GM13976 (cell line): ENCODE results near the gene HRG.
"Not testable (repeated sequence)": the region's sequence is repeated elsewhere in the genome, so short reads cannot be mapped to it uniquely, and the experiment has no call there.

Source experiments
- DNase-seq: peaks from one replicate; pipeline ENCODE4 v3.0.0; 2012; ENCODE audit warnings: low spot score
- in situ Hi-C: fragments of 300-500 bp; cut with MboI; formaldehyde crosslinking; loops from one replicate; pipeline ENCODE4 v1.12.0; 2022; ENCODE audit warnings: low sequenced_read_pairs, mixed read lengths, inconsistent platforms; ENCODE audit not compliant: unreplicated experiment
- TF ChIP-seq, protein P1 (sequence below): IDR thresholded peaks from 2 replicates; pipeline ENCODE4 v1.5.1; 2012; ENCODE audit warnings: borderline replicate concordance, mild to moderate bottlenecking; ENCODE audit not compliant: insufficient read depth; ENCODE audit errors: extremely low read depth, missing control alignments, control extremely low read depth

Gene HRG

DNA sequence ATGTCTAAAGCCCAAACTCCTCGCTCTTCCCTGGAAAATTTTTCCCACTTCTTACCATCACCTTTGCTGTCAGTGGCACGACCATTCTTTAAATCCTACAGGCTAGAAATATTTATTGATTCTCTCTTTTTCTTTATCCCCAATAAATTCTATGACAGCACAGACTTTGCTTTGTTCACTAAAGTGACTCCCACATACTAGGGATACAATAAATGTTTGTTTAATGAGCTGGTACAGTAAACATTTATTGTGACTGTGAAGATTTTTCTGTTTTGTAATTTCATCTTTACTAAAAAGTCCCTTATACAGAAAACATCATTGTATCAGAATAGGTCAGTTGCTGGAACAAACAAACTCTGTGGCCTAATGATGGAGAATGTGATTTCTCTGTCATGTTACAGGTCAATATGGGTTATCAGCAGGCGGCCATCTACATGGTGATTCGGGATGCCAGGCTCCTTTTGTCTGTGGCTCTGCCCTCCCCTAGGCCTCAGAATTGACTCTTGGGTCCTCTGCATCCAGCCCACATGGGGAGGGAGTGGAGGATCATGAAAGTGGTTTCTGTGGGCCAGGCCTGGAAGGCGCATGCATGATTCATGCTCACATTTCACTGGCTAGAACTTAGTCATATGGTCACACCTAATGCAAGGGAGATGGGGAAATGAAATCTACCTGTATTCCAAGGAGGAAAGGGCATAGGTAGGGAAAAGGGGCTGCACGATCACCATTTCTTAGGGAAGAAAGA lies 28.6 kb downstream of the HRG start:
- TF ChIP-seq, protein P1, sequence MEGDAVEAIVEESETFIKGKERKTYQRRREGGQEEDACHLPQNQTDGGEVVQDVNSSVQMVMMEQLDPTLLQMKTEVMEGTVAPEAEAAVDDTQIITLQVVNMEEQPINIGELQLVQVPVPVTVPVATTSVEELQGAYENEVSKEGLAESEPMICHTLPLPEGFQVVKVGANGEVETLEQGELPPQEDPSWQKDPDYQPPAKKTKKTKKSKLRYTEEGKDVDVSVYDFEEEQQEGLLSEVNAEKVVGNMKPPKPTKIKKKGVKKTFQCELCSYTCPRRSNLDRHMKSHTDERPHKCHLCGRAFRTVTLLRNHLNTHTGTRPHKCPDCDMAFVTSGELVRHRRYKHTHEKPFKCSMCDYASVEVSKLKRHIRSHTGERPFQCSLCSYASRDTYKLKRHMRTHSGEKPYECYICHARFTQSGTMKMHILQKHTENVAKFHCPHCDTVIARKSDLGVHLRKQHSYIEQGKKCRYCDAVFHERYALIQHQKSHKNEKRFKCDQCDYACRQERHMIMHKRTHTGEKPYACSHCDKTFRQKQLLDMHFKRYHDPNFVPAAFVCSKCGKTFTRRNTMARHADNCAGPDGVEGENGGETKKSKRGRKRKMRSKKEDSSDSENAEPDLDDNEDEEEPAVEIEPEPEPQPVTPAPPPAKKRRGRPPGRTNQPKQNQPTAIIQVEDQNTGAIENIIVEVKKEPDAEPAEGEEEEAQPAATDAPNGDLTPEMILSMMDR, result no peak
- in situ Hi-C loops, result no loop called here
- DNase-seq, result no peak

DNA sequence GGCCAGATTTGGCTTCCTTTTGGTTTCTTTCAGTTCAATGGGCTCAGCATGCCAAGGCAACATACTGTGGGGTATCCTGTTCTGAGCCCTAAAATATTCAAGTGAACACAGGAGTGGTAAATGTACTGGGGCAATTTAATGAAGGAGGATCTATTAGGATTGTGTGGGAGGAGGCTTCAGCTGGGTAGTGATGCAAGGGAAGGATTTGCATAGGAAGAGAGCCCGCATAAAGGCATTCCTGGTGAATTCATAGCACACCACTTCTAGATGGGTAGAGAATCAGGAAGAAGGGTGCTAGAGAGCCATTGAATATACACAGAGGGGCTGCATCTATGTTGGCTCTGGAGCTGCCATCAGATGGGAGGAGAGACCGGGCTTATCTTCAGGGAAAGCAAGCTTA lies 30.7 kb downstream of the HRG start:
- DNase-seq, result no peak
- in situ Hi-C loops, result no loop called here
- TF ChIP-seq, protein P1, result no peak

DNA sequence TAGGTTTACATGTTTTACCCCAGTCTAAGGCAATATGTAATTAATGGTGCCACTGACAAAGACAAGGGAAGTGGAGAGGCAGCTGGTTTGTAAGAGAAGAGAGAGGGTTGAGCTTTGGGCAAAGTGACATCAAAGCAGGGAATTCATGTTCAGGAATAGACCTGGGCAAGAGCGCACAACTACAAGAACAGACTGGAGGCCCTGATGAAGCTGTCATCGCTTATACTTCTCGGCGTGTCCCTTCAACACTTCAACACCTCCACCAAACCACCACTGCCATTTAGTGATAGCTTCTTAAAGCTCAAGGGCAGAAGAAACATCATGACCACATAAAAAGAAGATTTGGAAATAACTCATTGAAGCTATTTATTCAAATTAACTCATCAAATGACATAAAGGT lies 31.7 kb downstream of the HRG start:
- no peak for DNase-seq
- in situ Hi-C loops, result no loop called here
- TF ChIP-seq, protein P1, result no peak

DNA sequence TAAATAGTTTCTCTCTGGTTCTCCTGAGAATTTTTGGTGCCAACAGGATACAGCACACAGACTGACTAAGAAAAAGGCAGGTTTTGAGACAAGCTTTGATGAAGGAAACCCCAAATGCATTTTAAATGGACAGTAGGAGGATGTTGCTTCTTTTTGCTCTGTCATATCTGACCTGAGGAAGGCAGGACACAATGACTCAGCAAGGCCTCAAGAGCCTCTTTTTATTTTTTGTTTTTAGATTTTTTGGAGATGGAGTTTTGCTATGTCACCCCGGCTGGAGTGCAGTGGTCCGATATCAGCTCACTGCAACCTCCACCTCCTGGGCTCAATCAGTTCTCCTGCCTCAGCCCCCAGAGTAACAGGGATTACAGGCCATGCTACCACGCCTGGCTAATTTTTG lies 34.5 kb downstream of the HRG start:
- DNase-seq, result no peak
- TF ChIP-seq, protein P1, result no peak
- in situ Hi-C loops, result no loop called here

DNA sequence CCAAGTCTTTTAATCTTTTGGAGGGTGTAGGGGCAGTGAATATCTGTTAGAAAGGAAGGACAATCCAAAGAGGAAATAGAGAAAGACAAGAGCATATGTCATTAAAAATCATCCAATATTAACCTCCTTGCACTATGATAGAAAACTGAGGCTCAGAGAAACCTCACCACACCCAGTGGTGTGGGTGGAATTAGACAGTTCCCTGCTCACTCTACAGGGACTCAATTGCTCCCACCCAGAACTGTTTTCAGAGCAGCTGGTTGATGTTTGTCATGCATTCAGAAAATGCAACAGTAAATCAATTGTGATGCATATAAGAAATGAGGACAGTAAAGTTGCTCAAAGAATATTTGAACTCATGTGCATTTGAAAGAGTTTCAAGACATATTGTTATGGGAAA lies 36.6 kb downstream of the HRG start:
- in situ Hi-C loops, DNase-seq: not testable (repeated sequence)

DNA sequence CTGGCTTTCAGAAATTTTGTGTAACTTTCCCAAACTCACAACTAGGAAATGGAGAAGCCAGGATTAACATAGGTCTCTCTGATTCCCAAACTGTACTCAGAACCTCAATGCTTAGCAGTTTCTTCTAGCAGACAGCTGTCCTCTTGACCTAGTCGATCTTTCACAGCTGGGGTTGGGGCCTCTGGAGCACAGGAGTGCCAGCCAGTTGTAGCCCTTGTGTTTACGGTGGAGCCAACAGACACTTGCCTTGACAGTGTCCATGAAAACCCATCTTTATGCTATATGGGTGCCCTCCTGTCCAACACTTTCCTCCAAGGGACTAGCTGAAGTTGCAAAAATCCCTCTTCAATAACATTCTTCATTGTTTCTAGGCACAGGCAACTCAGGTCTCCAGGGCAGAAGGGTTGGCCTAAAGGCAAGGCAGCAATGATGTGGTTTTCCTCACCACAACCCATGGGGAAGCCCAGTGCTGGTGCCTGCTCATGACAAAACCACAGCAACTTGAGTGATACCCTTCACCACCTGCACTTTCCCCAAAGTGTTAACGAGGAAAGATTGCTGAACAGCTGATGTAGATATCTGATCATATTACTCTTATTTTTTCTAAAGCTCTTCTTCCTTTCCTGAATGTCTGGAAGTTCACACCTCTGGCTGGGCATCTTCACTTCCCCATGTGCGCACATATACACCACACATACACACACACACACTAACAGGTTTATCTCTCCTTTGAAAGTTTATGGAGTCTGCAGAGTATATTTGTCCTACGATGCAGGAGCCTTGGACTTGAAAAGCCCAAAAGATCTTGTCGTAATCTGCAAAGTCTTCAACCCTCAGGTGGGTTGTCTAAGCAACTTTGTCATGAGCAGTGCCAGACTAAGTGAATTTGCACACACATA lies 40.3 kb downstream of the HRG start:
- TF ChIP-seq, protein P1, result no peak
- DNase-seq, result no peak
- in situ Hi-C loops, result no loop called here
